K562 (cell line): Measurements from ENCODE around the gene UBA1. TPM values are rescaled to one million over a fixed set of nuclear protein-coding genes. Genes with fewer than 3 reads are reported as not detected.

Experiments
- ATAC-seq: fragments of 200-7000 bp; cut with Tn5 transposase; 3 replicates; pipeline ENCODE4 v1.9.1; 2020; ENCODE audit warnings: moderate library complexity
- BruUV-seq: library from RNA; stranded (reverse); fragments of 400-500 nt; replicated peaks from 2 replicates; lab custom pipeline; 2021; lab: Mats Ljungman, UMichigan
- CTCF ChIA-PET: fragments of 300-600 bp; formaldehyde crosslinking; extraction: SDS; loops from one replicate; lab custom pipeline; 2021; ENCODE audit warnings: low intra/inter-chr PET ratio; lab: Yijun Ruan, JAX
- POLR2A ChIA-PET: fragments of 300-600, 350-650 bp; sonication (Branson Sonifier 250); formaldehyde crosslinking; extraction: SDS; loops from one replicate; lab custom pipeline; 2021; ENCODE audit warnings: antibody characterized with exemption, inconsistent platforms; lab: Yijun Ruan, JAX
- DNase-seq, 4 experiments: peaks; one replicate each; pipeline versions ENCODE4 v3.0.0 to v3.0.0-alpha.2; 2011 to 2018; ENCODE audit warnings: low spot score in 3 of 4, mixed read lengths in 3 of 4; ENCODE audit errors: extremely low read depth in 1 of 4
- FAIRE-seq: peaks from 2 replicates; lab custom pipeline; 2011; peaks lifted over from hg19 to GRCh38; lab: Jason Lieb, UNC
- H2AFZ ChIP-seq: 2 replicates; pipeline ENCODE4 v1.6.0; 2011; ENCODE audit warnings: low read depth, low read length, control low read depth, inconsistent platforms
- H3K27ac ChIP-seq: fragments of 200-600 bp; 3 replicates; pipeline ENCODE4 v1.8.0; 2011; ENCODE audit warnings: low read depth, mild to moderate bottlenecking, control low read depth, inconsistent platforms, low read length, moderate library complexity, mixed read lengths; ENCODE audit errors: extremely low read depth
- H3K27me3 ChIP-seq, 2 experiments: fragments of 300-600 bp in 1 of 2; 2 replicates in 1 of 2; 3 replicates in 1 of 2; pipeline versions ENCODE4 v1.6.0 to v1.8.0; 2011; ENCODE audit warnings: inconsistent platforms in 2 of 2, low read length in 2 of 2, mild to moderate bottlenecking in 1 of 2, mixed read lengths in 1 of 2, moderate library complexity in 1 of 2; ENCODE audit not compliant: control insufficient read depth in 2 of 2, insufficient read depth in 2 of 2
- H3K36me3 ChIP-seq: fragments of 300-600 bp; 3 replicates; pipeline ENCODE4 v1.8.0; 2011; ENCODE audit warnings: mild to moderate bottlenecking, low read length, inconsistent platforms; ENCODE audit not compliant: control insufficient read depth, insufficient read depth
- H3K4me1 ChIP-seq, 2 experiments: fragments of 200-600 bp in 1 of 2; replicated peaks in 1 of 2; 2 replicates in 1 of 2; 3 replicates in 1 of 2; pipeline versions ENCODE4 v1.5.1 to v1.8.0; 2011; ENCODE audit warnings: inconsistent platforms in 2 of 2, low read length in 2 of 2, mild to moderate bottlenecking in 1 of 2, mixed read lengths in 1 of 2, moderate library complexity in 1 of 2; ENCODE audit not compliant: control insufficient read depth in 2 of 2, insufficient read depth in 2 of 2
- H3K4me2 ChIP-seq: 2 replicates; pipeline ENCODE4 v1.6.1; 2011; ENCODE audit warnings: low read length, control low read depth, inconsistent platforms, mixed read lengths; ENCODE audit not compliant: insufficient read depth
- H3K4me3 ChIP-seq: fragments of 200-600 bp; sonication (generic), shearing (Covaris generic); 2 replicates; pipeline ENCODE4 v1.5.1; 2016; ENCODE audit warnings: control low read depth, inconsistent platforms
- H3K79me2 ChIP-seq: fragments of 200-600 bp; 3 replicates; pipeline ENCODE4 v1.8.0; 2011; ENCODE audit warnings: low read length, inconsistent platforms; ENCODE audit not compliant: control insufficient read depth, insufficient read depth
- H3K9ac ChIP-seq, 2 experiments: 2 replicates each; pipeline versions ENCODE4 v1.6.0 to v1.6.1; 2011; ENCODE audit warnings: low read depth in 2 of 2, low read length in 2 of 2, control low read depth in 1 of 2, inconsistent platforms in 1 of 2, mild to moderate bottlenecking in 1 of 2, mixed read lengths in 1 of 2; ENCODE audit not compliant: insufficient read depth in 1 of 2
- H3K9me1 ChIP-seq: one replicate; pipeline ENCODE4 v1.6.0; 2011; ENCODE audit warnings: inconsistent platforms, mild to moderate bottlenecking, low read length, moderate library complexity; ENCODE audit not compliant: control insufficient read depth, insufficient read depth
- H3K9me3 ChIP-seq: replicated peaks from 2 replicates; pipeline ENCODE4 v1.5.1; 2011; ENCODE audit warnings: low read depth, low read length, inconsistent platforms; ENCODE audit not compliant: control insufficient read depth, insufficient read depth
- H4K20me1 ChIP-seq: replicated peaks from 2 replicates; pipeline ENCODE4 v1.6.1; 2011; ENCODE audit warnings: low read length, inconsistent platforms, mixed read lengths; ENCODE audit not compliant: control insufficient read depth, insufficient read depth
- POLR2AphosphoS2 ChIP-seq: IDR thresholded peaks from 2 replicates; pipeline ENCODE4 v1.6.1; 2012; ENCODE audit warnings: low read length, improper control_type of control experiment
- whole genome bisulfite sequencing: fragments of 100-300 bp; shearing (Covaris generic); methylation state at CpG from one replicate; pipeline ENCODE4 v1.1.6; 2016; ENCODE audit warnings: low coverage, mixed read lengths; ENCODE audit not compliant: insufficient coverage; ENCODE audit errors: missing lambda C conversion rate; 5-methylcytosine and 5-hydroxymethylcytosine counted together
- in situ Hi-C: fragments of 300-500 bp; cut with MboI; formaldehyde crosslinking; loops from 4 replicates; pipeline ENCODE4 v1.15.0; 2018; ENCODE audit warnings: inconsistent platforms, mixed read lengths
- intact Hi-C: fragments of 100-400 bp; cut with micrococcal nuclease; formaldehyde crosslinking; loops from 2 replicates; pipeline ENCODE4 v1.14.2; 2022
- polyA plus RNA-seq, 8 experiments: library from polyadenylated mRNA; depleted of rRNA in 4 of 8; stranded (reverse) in 5 of 8; unstranded in 3 of 8; fragments of >200 nt; fragmentation: Nextera tagmentation in 2 of 8; fragmentation: Illumina TruSeq in 1 of 8; extraction: Ambion mirVana in 2 of 8; extraction: Trizol in 1 of 8; gene quantifications; 2 replicates each; pipeline versions ENCODE4 v1.2.1 to v1.2.3, GENCODE V29; 2011 to 2014; ENCODE audit warnings: inconsistent platforms in 1 of 8, missing spikeins in 1 of 8
- total RNA-seq, 7 experiments: library from RNA; depleted of rRNA in 6 of 7; stranded (reverse); fragments of >200 nt in 6 of 7; fragmentation: Illumina TruSeq in 2 of 7; extraction: Trizol in 2 of 7; gene quantifications; 2 replicates each; pipeline versions ENCODE4 v1.2.1 to v1.2.3, GENCODE V29; 2011 to 2021; ENCODE audit warnings: low replicate concordance in 1 of 7
- TF ChIP-seq, protein P1 (sequence below): sonication (generic); formaldehyde crosslinking; IDR thresholded peaks from 2 replicates; pipeline ENCODE4 v1.8.0; 2022; ENCODE audit warnings: missing genetic modification reagents, mild to moderate bottlenecking, borderline replicate concordance
- TF ChIP-seq, protein P2 (sequence below): fragments of 250-450 bp; sonication (Bioruptor Pico); IDR thresholded peaks from 2 replicates; pipeline ENCODE4 v1.5.1; 2021; ENCODE audit warnings: mild to moderate bottlenecking

The UBA1 gene
- total and polyA plus RNA-seq, 9 of the 15 experiments (the other 6 are each of a cell fraction or from before 2014, with no cell fraction given): 32.0 to 174 (median 93.6) TPM

DNA sequence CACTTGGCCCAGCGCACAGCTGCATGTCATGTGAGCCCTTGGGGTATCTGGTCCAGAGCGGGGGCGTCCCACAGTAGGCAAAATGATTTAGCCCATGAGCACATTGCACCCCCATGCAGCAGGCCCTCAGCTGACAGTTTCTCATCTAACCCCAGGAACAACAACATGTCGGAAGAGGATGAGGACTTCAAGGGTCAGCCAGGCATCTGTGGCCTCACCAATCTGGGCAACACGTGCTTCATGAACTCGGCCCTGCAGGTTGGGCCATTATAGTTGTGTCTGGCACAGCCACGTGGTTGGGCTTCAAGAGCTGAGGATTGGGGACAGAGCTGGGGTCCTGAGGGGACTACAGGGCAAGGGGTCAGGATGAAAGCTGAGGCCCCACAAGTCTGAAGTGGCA is 47.0 kb downstream of the UBA1 start (continued):
- TF ChIP-seq, protein P1, sequence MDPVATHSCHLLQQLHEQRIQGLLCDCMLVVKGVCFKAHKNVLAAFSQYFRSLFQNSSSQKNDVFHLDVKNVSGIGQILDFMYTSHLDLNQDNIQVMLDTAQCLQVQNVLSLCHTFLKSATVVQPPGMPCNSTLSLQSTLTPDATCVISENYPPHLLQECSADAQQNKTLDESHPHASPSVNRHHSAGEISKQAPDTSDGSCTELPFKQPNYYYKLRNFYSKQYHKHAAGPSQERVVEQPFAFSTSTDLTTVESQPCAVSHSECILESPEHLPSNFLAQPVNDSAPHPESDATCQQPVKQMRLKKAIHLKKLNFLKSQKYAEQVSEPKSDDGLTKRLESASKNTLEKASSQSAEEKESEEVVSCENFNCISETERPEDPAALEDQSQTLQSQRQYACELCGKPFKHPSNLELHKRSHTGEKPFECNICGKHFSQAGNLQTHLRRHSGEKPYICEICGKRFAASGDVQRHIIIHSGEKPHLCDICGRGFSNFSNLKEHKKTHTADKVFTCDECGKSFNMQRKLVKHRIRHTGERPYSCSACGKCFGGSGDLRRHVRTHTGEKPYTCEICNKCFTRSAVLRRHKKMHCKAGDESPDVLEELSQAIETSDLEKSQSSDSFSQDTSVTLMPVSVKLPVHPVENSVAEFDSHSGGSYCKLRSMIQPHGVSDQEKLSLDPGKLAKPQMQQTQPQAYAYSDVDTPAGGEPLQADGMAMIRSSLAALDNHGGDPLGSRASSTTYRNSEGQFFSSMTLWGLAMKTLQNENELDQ: no peak
- TF ChIP-seq, all 486 proteins: peak for 0

DNA sequence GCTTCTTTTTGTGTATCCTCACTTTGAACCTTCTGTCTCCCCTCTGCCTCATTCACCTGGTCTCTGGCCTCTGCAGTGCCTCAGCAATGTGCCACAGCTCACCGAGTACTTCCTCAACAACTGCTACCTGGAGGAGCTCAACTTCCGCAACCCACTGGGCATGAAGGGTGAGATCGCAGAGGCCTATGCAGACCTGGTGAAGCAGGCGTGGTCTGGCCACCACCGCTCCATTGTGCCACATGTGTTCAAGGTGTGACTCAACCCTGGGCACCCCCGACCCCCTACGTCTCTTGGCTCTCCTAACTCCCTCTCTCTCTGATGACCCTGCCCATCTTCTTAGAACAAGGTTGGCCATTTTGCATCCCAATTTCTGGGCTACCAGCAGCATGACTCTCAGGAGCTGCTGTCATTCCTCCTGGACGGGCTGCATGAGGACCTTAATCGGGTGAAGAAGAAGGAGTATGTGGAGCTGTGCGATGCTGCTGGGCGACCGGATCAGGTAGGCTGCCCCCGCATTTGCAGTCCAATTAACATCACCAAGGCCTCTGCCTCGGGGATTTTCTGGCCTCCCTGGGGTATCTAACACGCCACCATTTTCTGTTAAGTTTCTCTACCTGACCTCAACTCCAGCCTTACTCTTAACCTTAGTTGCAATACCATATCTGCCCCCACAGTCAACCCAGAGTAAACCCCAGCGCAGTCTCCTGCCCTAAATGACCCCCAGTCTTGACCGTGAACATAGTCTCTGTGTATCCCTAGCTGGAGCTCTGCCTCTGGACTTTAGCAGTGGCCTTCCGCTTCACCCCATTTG is 47.8 kb downstream of the UBA1 start:
- H3K4me1 ChIP-seq: no peaks in the 10 kb centered on the region
- no peaks in the 10 kb centered on the region; the same call in 2 of the 3 replicates for H3K36me3 ChIP-seq
- WGBS: 79% methylated on average over 17 of the region's 18 CpGs
- ATAC-seq (no peak), DNase-seq (no peak), FAIRE-seq (no peak)
- no peak overlapping the region for H3K9ac ChIP-seq
- no TSS peak for BruUV-seq
- POLR2A ChIA-PET: interaction anchor here (0.7 kb wide), 1 partner anchor 288 kb away, joined by 3 read pairs; no protein-coding TSS in a partner anchor
- H3K79me2 ChIP-seq: peaks cover 3% of the 10 kb centered on the region; the same call in 1 of the 3 replicates
- no peak overlapping the region for H3K4me2 ChIP-seq
- no peak overlapping the region for H3K27ac ChIP-seq
- no peak overlapping the region for H2AFZ ChIP-seq
- no peaks in the 10 kb centered on the region for H3K9me3 ChIP-seq
- H3K27me3 ChIP-seq: no peaks in the 10 kb centered on the region; a peak in 1 of 5 replicates
- TF ChIP-seq, protein P2, sequence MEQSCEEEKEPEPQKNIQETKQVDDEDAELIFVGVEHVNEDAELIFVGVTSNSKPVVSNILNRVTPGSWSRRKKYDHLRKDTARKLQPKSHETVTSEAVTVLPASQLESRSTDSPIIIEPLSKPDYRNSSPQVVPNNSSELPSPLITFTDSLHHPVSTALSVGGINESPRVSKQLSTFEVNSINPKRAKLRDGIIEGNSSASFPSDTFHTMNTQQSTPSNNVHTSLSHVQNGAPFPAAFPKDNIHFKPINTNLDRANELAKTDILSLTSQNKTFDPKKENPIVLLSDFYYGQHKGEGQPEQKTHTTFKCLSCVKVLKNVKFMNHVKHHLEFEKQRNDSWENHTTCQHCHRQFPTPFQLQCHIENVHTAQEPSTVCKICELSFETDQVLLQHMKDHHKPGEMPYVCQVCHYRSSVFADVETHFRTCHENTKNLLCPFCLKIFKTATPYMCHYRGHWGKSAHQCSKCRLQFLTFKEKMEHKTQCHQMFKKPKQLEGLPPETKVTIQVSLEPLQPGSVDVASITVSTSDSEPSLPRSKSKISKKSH (CRISPR knock-in tag): no peak
- no peak for TF ChIP-seq POLR2AphosphoS2
- no peak overlapping the region for H3K4me3 ChIP-seq
- in situ Hi-C loops (no loop called here), intact Hi-C loops (no loop called here)
- CTCF ChIA-PET: no interaction called here
- no peaks in the 10 kb centered on the region for H4K20me1 ChIP-seq
- no peaks in the 10 kb centered on the region for H3K9me1 ChIP-seq
